ENCODE results near the gene FSHR.

- TF ChIP-seq POLR2A (IDR thresholded peaks at IDR 0.05), result no peak
- TF ChIP-seq CTCF (IDR thresholded peaks at IDR 0.05), result no peak
These were observed 10.4 kb upstream of the FSHR start for GRCh38 chr2:49164729-49165128.

All from lower leg skin (tissue), 3 donors.